Medulla oblongata (tissue), 1 donor: ENCODE data around the gene CSMD2.
"Not testable (repeated sequence)": the region's sequence is repeated elsewhere in the genome, so short reads cannot be mapped to it uniquely, and the experiment has no call there.

Experiments used
- DNase-seq: peaks from one replicate; pipeline ENCODE4 v3.0.0-alpha.2; 2015; ENCODE audit errors: extremely low spot score

The CSMD2 gene

DNA sequence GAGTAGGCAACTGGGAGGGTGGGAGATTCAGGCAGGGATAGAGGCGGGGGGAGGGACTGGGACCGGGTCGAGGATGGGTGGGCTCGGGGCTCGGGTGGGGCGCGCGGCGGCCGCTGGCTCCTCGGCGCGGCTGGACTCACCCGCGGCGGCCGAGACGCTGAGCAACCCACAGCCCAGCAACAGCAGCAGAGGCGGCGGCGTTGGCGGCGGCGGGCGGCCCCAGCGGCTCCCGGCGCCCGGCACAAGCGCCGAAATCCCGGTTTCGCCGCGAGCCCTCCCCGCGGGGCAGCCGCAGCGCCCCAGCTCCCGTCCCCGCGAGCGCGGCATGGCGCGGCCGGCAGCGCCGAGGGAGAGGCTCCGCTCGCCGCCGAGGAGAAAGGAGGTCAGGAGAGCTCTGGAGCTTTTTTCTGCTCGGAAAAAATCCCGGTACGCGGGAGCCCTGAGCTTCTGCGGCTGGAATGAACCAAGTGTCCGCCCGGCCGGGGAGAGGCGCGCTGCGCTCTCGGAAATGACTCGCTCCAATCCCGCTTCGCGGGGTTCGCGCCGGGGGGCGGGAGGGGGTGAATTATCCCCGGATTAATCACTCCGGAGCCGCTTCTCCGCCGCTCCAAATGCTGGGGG lies at the start of gene CSMD2:
CSMD2 (minus strand) TSS at position 460 of the 621 bp plus-strand sequence; CDS start at position 327, 133 bp downstream.
- DNase-seq, result peak; percentile 74

DNA sequence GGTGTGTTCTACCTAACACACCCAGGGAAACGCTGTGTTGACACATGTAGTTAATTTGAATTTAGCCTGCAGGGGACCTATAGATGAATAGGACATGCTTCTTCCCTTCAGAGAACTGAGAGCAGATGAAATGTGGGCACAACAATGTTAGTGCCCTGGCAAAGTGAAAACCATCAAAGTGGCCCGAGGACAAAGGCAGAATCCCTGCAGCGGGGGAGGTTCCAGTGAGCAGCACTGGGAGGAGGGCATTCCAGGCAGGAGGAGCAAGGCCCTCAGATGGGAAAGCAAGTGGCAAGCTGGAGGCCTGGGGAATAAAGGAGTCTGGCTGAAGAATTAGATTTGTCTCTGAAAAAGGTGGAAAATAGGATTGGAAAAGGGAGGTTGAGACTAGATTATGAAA lies 48.9 kb upstream of the CSMD2 start:
- no peak for DNase-seq

DNA sequence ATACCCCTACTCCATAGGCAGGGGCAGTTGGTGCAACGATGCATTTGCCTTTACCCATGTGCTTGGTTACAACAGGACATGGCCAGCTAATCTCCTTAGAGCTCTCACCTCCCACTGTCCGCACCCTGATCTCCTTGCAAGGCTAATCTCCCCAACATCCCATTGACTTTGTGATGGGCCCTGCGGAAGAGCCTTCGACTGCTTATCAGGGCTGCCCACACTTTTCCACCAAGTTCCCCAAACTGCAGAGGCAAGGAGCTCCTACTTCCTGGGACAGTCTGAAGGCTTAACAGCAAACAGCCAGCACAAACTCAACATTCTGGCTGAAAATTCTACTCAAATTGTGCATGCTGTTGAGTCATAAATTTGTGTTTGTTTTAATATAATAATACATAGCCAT lies 47.6 kb upstream of the CSMD2 start:
- DNase-seq, result no peak

- DNase-seq, result no peak
Observed at GRCh38 chr1:34199927-34200326, 34.9 kb upstream of the CSMD2 start.

DNA sequence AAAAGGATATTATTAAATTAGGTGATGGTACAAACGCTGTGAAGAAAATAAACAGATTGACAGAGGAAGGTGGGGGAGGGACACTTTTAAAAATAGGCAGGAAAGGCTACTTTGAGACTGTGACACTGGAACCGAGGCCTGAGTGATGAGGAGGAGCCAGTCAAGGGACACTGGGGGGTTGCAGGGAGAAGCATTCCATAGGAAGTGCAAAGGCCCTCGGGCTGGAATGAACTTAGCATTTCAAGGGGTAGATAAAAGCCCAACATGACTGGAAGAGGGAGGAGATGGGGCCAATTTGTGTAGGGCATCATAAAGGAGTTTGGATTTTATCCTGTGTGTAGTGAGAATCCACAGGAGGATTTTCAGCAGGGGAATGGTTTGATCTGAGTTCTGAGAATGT lies 27.6 kb upstream of the CSMD2 start:
- DNase-seq, result no peak

DNA sequence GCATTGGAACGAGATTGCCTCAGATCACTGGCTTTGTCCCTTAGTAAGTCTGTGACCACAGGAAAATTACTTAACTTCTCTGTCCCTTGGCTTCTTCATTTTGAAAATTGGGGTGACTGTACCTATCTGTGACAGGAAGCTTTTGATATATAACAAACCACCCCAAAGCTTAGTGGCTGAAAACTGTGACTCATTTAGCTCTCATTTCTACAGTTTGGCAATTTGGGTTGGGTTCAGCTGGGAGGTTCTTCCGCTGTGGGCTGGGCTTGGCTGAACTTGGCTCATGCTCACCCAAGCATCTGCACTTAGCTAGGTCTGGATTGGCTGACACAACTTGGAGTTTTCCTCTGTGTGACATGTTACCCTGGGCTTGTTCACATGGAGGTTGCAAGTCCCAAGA lies 25.7 kb upstream of the CSMD2 start:
- no peak for DNase-seq

DNA sequence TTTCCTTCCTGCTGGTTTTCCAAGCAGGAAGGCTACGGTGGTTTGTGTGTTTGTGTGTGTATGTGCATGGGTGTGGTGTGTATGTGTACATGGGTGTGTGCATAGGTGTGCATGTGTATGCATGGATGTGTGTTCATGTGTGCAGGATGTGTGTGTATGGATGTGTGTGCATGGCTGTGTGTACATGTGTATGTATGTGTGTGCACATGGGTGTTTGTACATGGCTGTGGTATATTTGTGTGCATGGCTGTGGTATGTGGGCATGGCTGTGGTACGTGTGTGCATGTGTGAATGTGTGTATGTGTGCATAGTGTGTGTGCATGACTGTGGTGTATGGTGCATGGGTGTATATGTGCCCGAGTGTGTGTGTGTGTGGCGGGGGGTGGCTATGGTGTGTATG lies 24.0 kb upstream of the CSMD2 start:
- no peak for DNase-seq

DNA sequence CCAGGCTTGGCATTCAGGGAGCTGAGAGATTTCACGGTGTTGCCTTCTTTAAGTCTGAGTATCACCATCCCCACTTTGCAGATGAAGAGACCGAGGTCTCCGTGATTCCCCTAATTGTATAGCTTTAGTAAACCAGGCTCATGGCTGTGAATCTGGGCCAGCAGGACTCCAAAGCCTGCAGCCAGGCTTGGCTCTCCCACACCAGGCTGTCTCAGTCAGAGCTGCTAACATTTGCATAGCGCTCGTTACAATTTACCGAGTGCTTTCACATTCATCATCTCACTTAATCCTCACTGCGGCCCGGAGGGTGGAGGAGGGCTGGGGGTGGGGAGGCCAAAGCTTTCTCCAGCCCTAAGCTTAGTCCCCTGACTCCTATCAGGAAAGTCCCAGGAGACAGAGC lies 23.4 kb upstream of the CSMD2 start:
- no peak for DNase-seq

GRCh38 chr1:34186741-34187494 lies 21.9 kb upstream of the CSMD2 start:
- no peak for DNase-seq

- not testable (repeated sequence) for DNase-seq
Observed at GRCh38 chr1:34183381-34183780, 18.4 kb upstream of the CSMD2 start.

DNA sequence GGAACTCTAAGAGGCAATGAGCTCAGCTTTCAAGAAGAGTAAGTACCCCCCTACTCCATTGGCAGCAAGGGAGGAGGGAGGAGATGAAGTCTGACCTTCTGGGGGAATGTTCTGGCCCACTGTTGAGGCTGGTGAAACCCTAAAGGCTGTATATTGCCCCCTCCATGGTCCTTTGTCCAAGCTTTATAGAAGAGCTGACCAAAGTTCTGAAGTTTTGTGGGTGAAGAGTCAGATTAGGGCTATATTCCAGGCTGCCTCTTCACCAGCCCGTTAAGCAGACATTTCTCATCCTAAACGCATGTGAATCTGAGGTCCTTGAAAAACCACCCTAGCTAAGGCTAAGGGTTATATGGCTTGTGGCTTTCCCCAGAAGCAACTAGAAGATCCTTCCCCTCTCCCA lies 13.0 kb upstream of the CSMD2 start:
- DNase-seq, result no peak

DNA sequence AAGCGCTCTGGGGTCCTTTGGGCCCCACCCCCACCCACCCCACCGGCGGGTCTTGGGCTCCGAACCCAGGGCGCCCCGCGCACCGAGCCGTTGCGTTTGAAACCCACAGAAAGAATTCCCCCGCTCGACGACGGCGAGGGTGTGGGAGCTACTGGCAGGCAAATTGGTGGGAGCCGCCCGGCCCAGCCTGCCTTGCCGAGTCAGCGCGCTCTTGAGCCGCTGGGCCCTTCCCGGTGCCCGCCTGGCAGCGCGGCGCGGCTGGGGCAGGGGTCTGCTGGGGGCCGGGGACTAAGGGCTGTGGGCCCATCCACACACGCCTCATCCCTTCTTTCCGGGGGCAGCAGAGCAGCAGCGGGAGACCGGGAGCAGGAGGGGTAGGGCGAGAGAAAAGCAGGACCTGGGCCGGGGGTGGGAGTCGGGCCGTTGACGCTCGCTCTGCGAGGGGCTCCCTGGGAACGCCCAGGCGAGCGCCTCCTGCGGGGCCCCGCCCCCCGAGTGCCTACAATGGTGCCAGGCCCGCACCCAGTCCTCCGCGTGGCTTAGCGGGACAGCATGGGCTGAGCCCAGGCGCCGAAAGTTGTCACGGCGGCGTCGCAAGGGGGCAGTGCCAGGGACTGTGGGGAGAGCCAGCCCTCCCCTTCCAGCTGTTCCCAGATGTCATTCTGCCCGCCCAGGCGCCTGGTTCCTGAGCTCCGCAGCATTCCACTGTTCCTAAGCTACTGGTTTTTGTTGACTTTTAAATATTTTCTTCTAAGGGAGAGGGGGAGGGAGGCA lies 12.0 kb upstream of the CSMD2 start, which contains the start of gene C1orf94:
C1orf94 (plus strand) TSS at position 78 of the 774 bp plus-strand sequence. CDS start 883 bp downstream, outside the sequence.
- no peak for DNase-seq

DNA sequence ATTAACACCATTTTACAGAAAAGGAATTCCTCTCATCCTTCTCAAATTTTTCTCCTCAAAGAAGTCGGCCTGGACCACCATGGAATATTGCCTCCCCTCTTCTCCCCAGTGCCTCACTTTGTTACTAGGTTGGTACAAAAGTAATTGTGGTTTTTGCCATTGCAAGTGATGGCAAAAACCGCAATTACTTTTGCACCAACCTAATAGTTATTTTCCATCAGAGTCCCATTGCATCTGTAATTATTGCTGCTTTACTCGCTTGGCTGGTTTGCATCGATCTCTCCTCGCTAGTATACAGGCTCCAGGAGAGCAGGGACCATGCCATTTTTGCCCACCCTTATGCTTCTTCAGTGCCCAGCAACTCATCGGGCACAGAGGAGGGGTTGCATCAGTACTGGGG lies 10.7 kb upstream of the CSMD2 start:
- no peak for DNase-seq

DNA sequence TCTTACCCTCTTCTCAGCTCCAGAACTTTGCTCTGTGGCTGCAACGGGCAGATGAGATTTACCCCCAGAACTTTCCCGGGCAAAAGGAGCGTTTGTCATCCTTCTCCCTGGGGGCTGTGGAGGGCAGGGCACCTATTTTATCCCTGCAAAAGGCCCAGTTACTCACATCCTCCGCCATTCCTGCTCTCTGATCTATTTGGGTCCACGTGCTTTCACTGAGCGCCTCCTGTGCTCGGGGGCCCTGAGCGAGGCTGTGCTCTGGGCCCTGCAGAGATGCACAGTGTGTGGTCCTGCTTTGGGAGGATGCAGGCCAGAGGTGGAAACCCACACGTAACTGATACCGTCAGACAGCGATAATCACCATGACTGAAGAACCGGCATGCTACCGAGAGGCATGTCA lies 2.4 kb upstream of the CSMD2 start:
- DNase-seq, result no peak

DNA sequence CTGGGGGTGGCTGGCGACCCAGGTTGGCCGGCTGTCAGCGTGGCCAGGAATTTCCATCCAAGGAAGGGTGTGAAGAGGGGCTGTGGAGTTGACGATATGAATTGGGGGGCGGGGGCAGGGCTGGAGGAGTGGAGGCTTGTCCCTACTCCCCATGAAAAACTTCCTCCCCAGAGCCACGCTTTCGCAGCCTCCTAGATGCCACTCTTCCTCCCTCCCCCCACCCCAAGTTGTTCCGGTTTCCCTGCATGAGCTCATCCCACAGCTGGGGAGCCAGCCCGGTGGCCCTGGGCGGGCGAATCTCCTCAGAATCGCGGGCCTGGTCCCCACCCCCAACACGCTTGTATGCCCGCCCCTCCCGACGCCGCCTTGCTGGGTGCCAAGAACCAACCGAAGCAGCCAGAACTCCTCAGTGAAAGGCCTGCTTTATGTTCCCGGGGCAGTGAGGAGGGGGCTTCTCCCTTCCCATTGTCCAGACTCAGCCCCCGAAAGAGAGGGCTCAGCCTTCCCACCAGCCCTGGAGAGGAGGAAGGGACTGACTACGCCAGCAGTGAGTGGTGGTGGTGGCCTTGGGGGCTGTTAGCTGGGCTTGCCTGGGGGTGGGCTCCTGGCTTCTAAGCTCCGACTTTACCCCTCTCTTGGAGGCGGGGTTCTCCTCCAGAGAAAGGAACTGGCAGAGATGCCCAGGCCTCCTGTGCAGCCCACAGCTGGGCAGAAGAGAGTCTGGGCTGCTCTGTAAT lies 1.8 kb upstream of the CSMD2 start:
- peak; percentile 88 for DNase-seq

- DNase-seq, result peak; percentile 47
Observed at GRCh38 chr1:34166191-34166624, 1.2 kb upstream of the CSMD2 start.

DNA sequence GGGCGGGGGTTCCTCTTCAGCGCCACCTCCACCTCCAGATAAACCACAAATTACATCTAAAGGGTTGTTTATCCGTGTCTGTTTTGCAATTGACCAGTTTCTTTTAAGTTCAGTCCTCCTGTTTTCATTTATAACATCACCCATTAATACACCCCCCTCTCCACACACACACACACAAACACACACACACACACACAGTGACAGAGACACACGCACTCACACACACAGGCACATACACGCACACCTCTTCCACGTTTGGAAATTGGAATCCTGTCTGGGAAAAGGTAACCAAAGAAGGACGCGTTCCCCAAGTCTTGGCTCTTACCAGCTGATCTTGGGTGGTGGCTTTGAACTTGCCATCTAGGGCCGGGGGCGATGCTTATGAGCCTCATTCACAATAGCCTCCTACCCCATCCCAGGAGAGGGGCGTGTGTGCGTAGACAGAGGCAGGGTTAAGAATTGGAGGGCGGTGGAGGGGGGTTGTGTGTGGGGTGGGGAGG lies 442 bp upstream of the CSMD2 start:
- DNase-seq, result peak; percentile 35

GRCh38 chr1:34163792-34164731 lies 968 bp downstream of the CSMD2 start:
- DNase-seq, result peak; percentile 18

DNA sequence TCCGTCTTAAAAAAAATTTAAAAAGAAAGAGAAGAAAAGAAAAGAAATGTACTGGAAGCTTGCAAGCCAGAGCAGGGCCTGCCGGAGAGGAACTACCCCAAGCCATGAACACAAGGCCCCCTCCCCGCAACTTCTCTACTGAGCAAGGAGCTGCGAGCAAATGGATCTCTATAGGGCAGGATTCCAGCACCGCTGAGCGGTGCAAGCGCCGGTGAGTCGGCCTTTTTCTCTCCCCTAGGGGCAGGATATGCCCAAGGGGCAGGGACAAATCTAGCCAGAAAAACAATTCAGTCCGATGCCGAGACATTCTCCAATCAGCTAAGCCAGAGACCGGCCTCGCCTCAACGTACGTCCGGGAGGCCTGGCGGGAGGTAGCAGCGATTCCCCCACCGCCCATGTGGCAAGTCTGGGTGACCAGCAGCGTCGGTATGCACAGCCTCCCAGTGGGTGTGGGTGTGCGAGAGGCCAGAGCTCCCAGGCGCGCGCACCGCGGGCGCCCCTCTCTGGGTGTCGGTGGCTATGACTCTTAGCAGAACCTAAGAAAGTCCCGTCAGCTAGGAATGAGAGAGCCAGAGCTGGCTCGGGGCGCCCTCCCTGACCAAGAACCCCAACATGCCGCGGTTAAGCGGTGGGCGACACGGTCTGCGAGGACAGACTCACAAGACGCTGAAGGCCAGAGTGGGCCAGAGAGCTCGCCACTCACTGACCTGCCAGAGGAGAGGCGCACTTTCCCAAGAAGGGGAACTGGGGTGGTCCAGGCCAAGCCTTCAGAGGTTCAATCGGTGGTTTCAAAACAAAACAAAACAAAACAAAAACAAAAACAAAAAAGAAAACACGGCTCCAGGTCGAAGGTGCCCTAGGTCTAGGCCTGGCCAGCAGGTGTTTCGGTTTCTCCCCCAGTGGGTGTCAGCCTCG lies 1.9 kb downstream of the CSMD2 start:
- DNase-seq, result peak; percentile 91
